Small intestine (tissue), 16 donors: ENCODE measurements around the gene IP6K2. TPM values are rescaled to one million over a fixed set of nuclear protein-coding genes. Genes with fewer than 3 reads are reported as not detected.
"Not testable (repeated sequence)": the region's sequence is repeated elsewhere in the genome, so short reads cannot be mapped to it uniquely, and the experiment has no call there.

ENCODE experiments used
- DNase-seq, 2 donors: peaks; one replicate each; pipeline versions ENCODE4 v3.0.0 to v3.0.0-alpha.2; 2013
- FAIRE-seq: peaks from 2 replicates; lab custom pipeline; 2012; peaks lifted over from hg19 to GRCh38; lab: Jason Lieb, UNC
- H3K27ac ChIP-seq, 3 donors: one replicate each; pipeline ENCODE4 v1.5.1; 2013; ENCODE audit warnings: low read length in 2 of 3, mild to moderate bottlenecking in 2 of 3, control low read depth in 1 of 3, inconsistent platforms in 1 of 3, low read depth in 1 of 3, moderate library complexity in 1 of 3
- H3K27me3 ChIP-seq, 3 donors: one replicate each; pipeline ENCODE4 v1.6.1; 2013; ENCODE audit warnings: low read length in 3 of 3, inconsistent platforms in 1 of 3; ENCODE audit not compliant: control insufficient read depth in 3 of 3, insufficient read depth in 3 of 3
- H3K36me3 ChIP-seq, 3 donors: one replicate each; pipeline ENCODE4 v1.6.1; 2013; ENCODE audit warnings: low read length in 3 of 3, inconsistent platforms in 1 of 3, low read depth in 1 of 3, mild to moderate bottlenecking in 1 of 3, moderate library complexity in 1 of 3; ENCODE audit not compliant: control insufficient read depth in 3 of 3, insufficient read depth in 2 of 3
- H3K4me1 ChIP-seq, 3 donors: one replicate each; pipeline ENCODE4 v1.6.1; 2013; ENCODE audit warnings: low read length in 2 of 3, inconsistent platforms in 1 of 3, low read depth in 1 of 3, mild to moderate bottlenecking in 1 of 3, moderate library complexity in 1 of 3; ENCODE audit not compliant: control insufficient read depth in 3 of 3, insufficient read depth in 2 of 3
- H3K4me3 ChIP-seq, 3 donors: one replicate each; pipeline ENCODE4 v1.5.1; 2013; ENCODE audit warnings: low read length in 3 of 3, control low read depth in 1 of 3, inconsistent platforms in 1 of 3, low read depth in 1 of 3, mild to moderate bottlenecking in 1 of 3, moderate library complexity in 1 of 3
- H3K9me3 ChIP-seq, 2 donors: one replicate each; pipeline ENCODE4 v1.6.1; 2013; ENCODE audit warnings: low read depth in 1 of 2, low read length in 1 of 2; ENCODE audit not compliant: control insufficient read depth in 2 of 2, insufficient read depth in 1 of 2
- WGBS, 3 donors: extraction: QIAGEN DNeasy Blood & Tissue Kit; methylation state at CpG; one replicate each; pipeline ENCODE4 v1.1.7; 2013; 5-methylcytosine and 5-hydroxymethylcytosine counted together
- long read RNA-seq, 10 donors: transcript quantifications; one replicate each; lab custom pipeline, GENCODE V29; 2026
- polyA plus RNA-seq, 4 donors: library from polyadenylated mRNA; stranded (reverse) in 3 of 4; unstranded in 1 of 4; fragments of 200-250 nt in 3 of 4; fragments of 120-200 nt in 1 of 4; gene quantifications; one replicate each; pipeline versions ENCODE4 v1.2.1 to v1.2.3, GENCODE V29; 2013
- donor health status: healthy with polysubstance abuse.
- donor health status: control.
- donor health status: control.
- donor health status: Bipolar disorder and iron deficiency.
- donor health status: healthy.

Gene IP6K2
- 100 to 1,000 TPM in 2 of 4 donors, 10 to 100 TPM in 2; 79.5 to 167 (median 108) TPM for polyA plus RNA-seq
- long read RNA-seq, donor 1, result 0 reads
- long read RNA-seq, donor 2, partial matches to known transcripts, result 0 of 9 reads
- long read RNA-seq, donor 2, other reads (novel, unspliced or antisense), result 0 of 9 reads
- long read RNA-seq, donor 3, transcript IP6K2-221 (2 exons, 1,673 nt), result major isoform, 9 of 34 reads
- long read RNA-seq, donor 3, transcript IP6K2-202 (3 exons, 1,185 nt), result minor isoform, 6 of 34 reads
- long read RNA-seq, donor 3, partial matches to known transcripts, result 5 of 34 reads
- long read RNA-seq, donor 3, other reads (novel, unspliced or antisense), result 5 of 34 reads
- long read RNA-seq, donor 4, partial matches to known transcripts, result 0 of 1 reads
- long read RNA-seq, donor 4, other reads (novel, unspliced or antisense), result 0 of 1 reads
- long read RNA-seq, donor 5, transcript IP6K2-221 (2 exons, 1,673 nt), result major isoform, 5 of 6 reads
- long read RNA-seq, donor 5, partial matches to known transcripts, result 0 of 6 reads
- long read RNA-seq, donor 5, other reads (novel, unspliced or antisense), result 0 of 6 reads
- long read RNA-seq, donor 6, transcript IP6K2-208 (2 exons, 1,124 nt), result major isoform, 7 of 25 reads
- long read RNA-seq, donor 6, partial matches to known transcripts, result 0 of 25 reads
- long read RNA-seq, donor 6, other reads (novel, unspliced or antisense), result 10 of 25 reads
- long read RNA-seq, donor 7, result 0 reads
- long read RNA-seq, donor 8, partial matches to known transcripts, result 0 of 4 reads
- long read RNA-seq, donor 8, other reads (novel, unspliced or antisense), result 0 of 4 reads
- long read RNA-seq, donor 9, partial matches to known transcripts, result 0 of 10 reads
- long read RNA-seq, donor 9, other reads (novel, unspliced or antisense), result 0 of 10 reads
- long read RNA-seq, donor 10, transcript IP6K2-208 (2 exons, 1,124 nt), result minor isoform, 6 of 48 reads
- long read RNA-seq, donor 10, transcript IP6K2-201 (6 exons, 1,775 nt), result minor isoform, 5 of 48 reads
- long read RNA-seq, donor 10, transcript IP6K2-221 (2 exons, 1,673 nt), result major isoform, 19 of 48 reads
- long read RNA-seq, donor 10, partial matches to known transcripts, result 14 of 48 reads
- long read RNA-seq, donor 10, other reads (novel, unspliced or antisense), result 0 of 48 reads

DNA sequence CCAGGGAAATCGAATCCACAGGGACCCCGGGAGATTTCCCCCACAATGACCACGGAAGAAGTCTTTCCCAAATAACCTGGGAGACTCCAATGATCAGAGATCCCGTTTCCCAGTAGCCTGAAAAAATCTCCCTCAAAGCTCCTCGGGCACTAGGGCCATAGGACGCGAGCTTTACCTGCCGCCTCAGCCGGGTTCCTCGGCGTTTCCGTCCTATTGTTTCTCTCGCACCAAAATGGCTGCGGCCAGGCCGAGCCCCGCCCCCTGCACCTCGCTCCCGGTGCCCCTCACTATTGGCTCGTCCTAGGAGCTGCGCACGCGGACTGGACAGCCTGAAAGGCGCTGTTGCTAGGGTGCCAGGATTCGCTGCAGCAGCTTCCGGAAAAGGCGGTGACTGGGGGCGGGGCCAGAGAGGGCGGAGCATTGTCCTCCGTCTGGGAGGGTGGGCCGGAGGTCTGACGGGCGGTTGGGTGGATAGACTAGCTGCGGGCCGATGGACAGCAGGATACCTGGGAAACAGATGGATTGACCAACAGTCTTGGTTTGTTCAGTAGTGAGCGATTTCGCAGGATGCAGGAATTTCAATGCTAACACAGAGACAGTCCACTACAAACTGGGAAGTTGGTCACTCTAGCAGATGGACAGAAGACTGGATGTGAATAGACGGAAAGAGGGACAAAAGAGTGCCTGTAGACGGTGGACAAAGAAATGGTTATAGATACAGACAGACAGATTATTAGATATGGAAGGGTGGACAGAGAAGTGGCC lies at the start of gene IP6K2:
IP6K2 (minus strand) TSS at position 240 of the 765 bp plus-strand sequence. CDS start 21,930 bp downstream, outside the sequence.
- Histone ChIP-seq H3K27me3 (no peaks in the 10 kb centered on the region), H3K4me3 (peak within 1 kb of the TSS; percentile 72 to 100 (median 95)), H3K27ac (peak within 1 kb of the TSS; percentile 27 to 96 (median 88)), H3K9me3 (no peaks in the 10 kb centered on the region), H3K4me1 (peaks cover 0 to 14% (median 4%) of the 10 kb centered on the region in 3 donors), H3K36me3 (peaks cover 0 to 29% (median 2%) of the 10 kb centered on the region in 3 donors)
- 1 to 2% (median 2%) methylated on average over 38 of the region's 38 CpGs for WGBS, 3 donors
- FAIRE-seq, result no peak
- DNase-seq, result peak; percentile 98 to 99

DNA sequence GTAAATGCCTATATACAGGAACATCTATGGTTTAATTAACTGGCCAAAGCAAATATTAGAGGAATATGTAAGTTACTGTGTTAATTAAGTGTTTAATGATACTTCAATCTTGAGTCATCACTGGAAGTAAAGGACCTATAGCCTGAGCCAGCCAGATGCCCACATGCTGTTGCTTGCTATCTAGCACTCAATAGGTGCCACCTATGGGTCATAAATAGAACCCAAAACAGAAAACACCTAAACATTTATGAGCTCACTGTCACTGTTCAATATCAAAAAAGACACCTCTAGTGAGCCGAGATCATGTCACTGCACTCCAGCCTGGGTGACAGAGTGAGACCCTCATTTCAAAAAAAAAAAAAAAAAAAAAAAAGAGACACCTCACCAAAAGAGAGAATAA lies 48.4 kb upstream of the IP6K2 start:
- H3K4me3 ChIP-seq, result no peak overlapping the region
- FAIRE-seq (no peak), DNase-seq (peak in 1 of 2 donors; percentile 60)
- 21 to 74% (median 68%) methylated on average over 1 of the region's 1 CpG for WGBS, 3 donors
- no peak overlapping the region for H3K27ac ChIP-seq
- H3K27me3 ChIP-seq, result no peaks in the 10 kb centered on the region
- H3K9me3 ChIP-seq, result no peaks in the 10 kb centered on the region
- no peaks in the 10 kb centered on the region for H3K4me1 ChIP-seq
- H3K36me3 ChIP-seq, result peaks cover 2 to 33% (median 4%) of the 10 kb centered on the region in 3 donors

DNA sequence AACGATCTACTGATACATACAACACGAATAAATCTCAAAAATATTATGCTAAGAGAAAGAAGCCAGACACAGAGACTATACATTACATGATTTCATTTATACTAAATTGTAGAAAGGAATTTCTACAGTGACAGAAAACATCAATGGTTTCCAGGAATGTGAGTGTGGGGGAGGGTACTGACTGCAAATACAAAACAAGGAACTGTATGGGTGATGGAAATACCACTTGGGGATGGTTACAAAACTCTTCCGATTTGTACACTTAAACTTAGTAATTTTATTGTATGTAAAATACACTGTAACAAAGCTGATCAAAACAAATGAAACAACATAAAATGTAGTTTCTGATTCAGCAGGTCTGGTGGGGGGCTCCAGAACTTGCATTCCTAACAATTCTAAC lies 45.8 kb upstream of the IP6K2 start:
- FAIRE-seq, result no peak
- H3K36me3 ChIP-seq, result peaks cover 2 to 26% (median 6%) of the 10 kb centered on the region in 3 donors

GRCh38 chr3:48759991-48760540 lies 43.0 kb upstream of the IP6K2 start:
- H3K4me1 ChIP-seq, H3K27ac ChIP-seq, H3K4me3 ChIP-seq, FAIRE-seq, H3K27me3 ChIP-seq, H3K9me3 ChIP-seq, DNase-seq: not testable (repeated sequence)
- H3K36me3 ChIP-seq, result peaks cover 2 to 24% (median 2%) of the 10 kb centered on the region in 3 donors
- WGBS, 3 donors, result 95 to 96% (median 95%) methylated on average over 5 of the region's 5 CpGs

More for the DNA sequence above, 45.8 kb upstream of the IP6K2 start:
- H3K4me3 ChIP-seq, result no peak overlapping the region
- no peak for DNase-seq
- WGBS, 3 donors, result 83 to 92% (median 84%) methylated on average over 3 of the region's 3 CpGs
- no peaks in the 10 kb centered on the region for H3K27me3 ChIP-seq
- no peak overlapping the region for H3K27ac ChIP-seq
- H3K4me1 ChIP-seq, result no peaks in the 10 kb centered on the region
- no peaks in the 10 kb centered on the region for H3K9me3 ChIP-seq

- H3K4me3 ChIP-seq, H3K4me1 ChIP-seq, FAIRE-seq, DNase-seq, H3K27me3 ChIP-seq, H3K27ac ChIP-seq, H3K9me3 ChIP-seq: not testable (repeated sequence)
- WGBS, 3 donors, result 94 to 95% (median 95%) methylated on average over 6 of the region's 6 CpGs
- H3K36me3 ChIP-seq, result peaks cover 0 to 21% (median 2%) of the 10 kb centered on the region in 3 donors
These were observed 42.5 kb upstream of the IP6K2 start for GRCh38 chr3:48759531-48759930.

- peaks cover 0 to 19% (median 2%) of the 10 kb centered on the region in 3 donors for H3K36me3 ChIP-seq
- WGBS, 3 donors, result 93 to 100% (median 95%) methylated on average over 3 to 4 of the region's 4 CpGs
These were observed 42.0 kb upstream of the IP6K2 start for GRCh38 chr3:48759071-48759470.

DNA sequence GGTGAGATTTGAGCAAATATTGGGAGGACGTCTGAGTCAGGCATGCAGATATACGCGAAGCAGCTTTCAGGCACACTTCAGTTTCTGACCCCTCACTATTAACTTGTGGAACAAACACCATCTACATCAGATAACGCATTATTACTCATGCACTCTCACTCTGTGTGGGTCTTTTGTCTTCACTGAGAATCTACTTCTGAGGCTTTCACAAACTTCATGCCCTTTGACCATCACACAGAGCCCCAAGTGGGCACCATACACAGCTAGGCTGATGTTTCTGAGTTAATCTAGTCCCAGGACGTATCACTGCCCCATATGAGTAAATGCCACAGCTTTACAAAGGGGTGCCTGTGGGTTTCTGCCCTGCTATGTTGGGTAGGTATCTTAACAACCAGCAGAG lies 39.6 kb upstream of the IP6K2 start:
- no peak for DNase-seq
- Histone ChIP-seq H3K27ac (no peak overlapping the region), H3K9me3 (no peaks in the 10 kb centered on the region), H3K27me3 (no peaks in the 10 kb centered on the region), H3K4me1 (no peaks in the 10 kb centered on the region), H3K4me3 (no peak overlapping the region), H3K36me3 (peaks cover 0 to 19% (median 8%) of the 10 kb centered on the region in 3 donors)
- no peak for FAIRE-seq
- WGBS, 3 donors, result 83 to 88% (median 86%) methylated on average over 5 of the region's 5 CpGs

More at GRCh38 chr3:48759071-48759470, 42.0 kb upstream of the IP6K2 start:
- Histone ChIP-seq H3K27me3 (no peaks in the 10 kb centered on the region), H3K27ac (no peak overlapping the region), H3K4me1 (no peaks in the 10 kb centered on the region), H3K9me3 (no peaks in the 10 kb centered on the region), H3K4me3 (no peak overlapping the region)
- no peak for DNase-seq
- FAIRE-seq, result no peak
